Central memory CD4-positive, alpha-beta T cell (primary cell): ENCODE measurements around the gene FSTL4.

Experiments used
- DNase-seq: peaks from one replicate; pipeline ENCODE4 v3.0.0; 2022

The FSTL4 gene

DNA sequence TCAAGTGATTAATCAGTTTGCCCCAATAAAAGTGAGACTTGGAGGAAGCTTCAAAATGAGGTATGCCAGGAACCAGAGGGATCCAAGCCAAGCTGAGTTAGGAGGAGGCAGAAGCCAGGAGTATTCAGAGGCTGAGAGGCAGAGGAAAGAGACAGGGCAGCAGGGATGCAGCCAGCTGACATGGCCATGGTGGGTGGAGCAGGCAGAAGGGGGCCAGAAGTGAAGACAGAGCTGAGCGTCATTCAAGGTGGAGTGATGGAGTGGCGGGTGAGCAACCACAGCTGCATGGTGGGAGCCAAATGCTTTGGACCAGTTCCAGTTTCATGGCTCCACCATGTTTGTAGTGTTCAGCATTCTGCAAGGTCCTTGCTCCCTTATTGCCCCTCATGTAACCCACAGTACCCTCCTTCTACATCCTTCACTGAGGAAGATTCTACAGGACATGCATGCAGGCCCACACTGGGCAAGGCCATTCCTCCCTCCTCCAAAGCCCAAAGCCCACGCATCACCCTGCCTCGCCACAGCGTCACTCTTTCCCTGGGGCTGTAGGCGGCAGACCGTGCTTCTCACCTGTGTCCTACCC is 100.6 kb downstream of the FSTL4 start:
- no peak for DNase-seq

- DNase-seq, result no peak
Measured at GRCh38 chr5:133510634-133511262, 101.6 kb downstream of the FSTL4 start.

DNA sequence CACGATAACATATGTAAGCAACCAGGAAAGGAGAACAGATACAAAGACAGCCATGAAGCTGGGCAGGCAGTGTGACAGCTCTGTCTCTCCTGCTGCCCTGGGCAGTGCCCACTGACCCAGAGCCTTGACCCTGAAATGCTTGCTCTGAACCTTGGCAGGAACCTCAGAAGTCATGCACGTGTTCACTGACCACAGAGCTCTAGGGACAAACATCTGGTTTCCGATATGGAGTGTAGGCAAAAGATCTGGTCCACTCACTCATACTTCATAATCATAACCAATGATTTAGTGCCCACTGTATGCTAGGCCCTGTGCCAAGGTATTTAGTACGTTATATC is 102.6 kb downstream of the FSTL4 start:
- DNase-seq, result no peak

GRCh38 chr5:133508845-133509741 is 103.2 kb downstream of the FSTL4 start:
- no peak for DNase-seq

DNA sequence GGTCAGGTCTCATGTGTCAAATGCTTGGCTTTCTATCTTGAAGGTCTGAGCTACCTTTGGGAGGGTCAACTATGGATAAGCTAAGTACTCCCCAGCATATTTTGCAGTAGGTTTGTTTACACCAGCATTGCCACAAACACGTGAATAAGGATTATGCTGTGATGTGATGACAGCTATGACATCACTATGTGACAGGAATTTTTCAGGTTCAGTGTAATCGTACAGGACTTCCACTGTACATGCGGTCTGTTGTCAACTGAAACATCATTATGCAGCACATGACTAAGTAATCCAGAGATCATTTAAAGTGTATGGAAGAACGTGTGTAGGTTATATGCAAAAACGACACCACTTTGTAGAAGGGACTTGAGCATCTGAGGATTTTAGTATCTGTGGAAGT is 104.0 kb downstream of the FSTL4 start:
- no peak for DNase-seq

GRCh38 chr5:133506181-133506580 is 106.2 kb downstream of the FSTL4 start:
- DNase-seq, result no peak

DNA sequence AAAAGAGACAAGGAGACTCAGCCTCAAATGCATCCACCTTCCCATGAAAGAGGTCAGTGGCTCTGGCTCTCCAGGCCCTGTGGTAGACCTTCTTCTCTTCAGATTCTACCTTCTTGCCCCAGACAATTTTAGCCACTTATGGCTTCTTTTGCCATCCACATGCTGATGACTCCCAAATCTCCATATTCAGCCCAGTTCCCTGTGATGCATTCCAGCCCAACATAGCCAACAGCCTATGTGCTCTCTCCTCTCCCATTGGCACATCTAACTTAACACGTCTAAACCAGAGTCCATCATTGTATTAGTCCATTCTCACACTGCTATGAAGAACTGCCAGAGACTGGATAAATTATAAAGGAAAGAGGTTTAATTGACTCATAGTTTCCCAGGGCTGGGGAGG is 108.8 kb downstream of the FSTL4 start:
- DNase-seq, result no peak

DNA sequence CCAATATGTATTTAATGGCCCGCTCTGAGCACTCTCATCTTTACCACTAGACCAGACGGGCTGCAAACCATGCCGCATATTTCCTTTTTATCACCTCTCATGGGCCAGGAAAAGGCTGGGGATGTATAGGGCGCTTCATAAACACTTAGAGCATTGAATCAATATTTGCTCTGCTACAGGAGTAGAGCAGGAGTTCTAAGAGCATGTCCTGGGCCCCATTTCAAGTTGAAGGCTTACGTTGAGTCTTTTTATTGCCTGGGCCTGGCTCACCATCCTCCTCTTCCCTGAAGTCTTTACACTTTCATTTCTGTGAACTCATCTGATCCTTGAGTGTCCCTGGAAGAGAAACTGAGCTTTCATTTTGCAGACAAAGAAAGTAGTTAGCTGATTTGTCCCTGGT is 112.4 kb downstream of the FSTL4 start:
- DNase-seq, result no peak

DNA sequence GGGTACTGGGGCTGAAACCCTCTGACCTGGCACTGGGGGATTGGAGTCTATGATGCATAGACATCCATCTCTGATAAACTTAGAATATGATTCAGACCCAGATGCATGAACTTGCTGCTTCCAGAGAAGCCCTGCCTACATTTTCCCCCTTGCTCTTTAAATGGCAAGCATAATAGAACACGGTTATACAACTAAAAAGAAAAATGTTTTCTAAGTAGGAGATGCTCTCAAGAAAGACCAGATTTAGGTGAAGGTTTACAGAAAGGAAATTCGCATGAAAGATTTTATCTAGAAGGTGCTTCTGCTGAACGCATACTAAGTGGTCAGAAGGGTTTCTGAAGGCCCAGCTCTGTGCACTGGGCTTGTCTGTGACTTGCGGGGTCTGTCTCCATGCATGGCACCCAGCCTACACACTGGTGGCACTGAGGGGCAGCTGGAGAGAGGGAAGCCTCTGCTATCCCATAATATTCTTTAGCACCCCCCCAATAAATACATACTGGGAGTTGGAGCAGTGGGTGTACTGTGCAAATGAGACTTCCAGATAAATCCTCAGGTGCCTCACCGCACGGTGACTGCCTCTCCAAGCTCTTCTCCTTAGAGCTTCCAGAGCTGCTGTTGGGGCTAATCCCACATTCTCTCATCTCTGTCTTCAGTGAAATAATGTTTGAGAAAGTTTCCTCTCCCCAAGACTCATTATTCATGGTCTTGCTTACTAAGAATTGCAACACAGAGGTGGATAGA is 114.6 kb downstream of the FSTL4 start:
- no peak for DNase-seq

DNA sequence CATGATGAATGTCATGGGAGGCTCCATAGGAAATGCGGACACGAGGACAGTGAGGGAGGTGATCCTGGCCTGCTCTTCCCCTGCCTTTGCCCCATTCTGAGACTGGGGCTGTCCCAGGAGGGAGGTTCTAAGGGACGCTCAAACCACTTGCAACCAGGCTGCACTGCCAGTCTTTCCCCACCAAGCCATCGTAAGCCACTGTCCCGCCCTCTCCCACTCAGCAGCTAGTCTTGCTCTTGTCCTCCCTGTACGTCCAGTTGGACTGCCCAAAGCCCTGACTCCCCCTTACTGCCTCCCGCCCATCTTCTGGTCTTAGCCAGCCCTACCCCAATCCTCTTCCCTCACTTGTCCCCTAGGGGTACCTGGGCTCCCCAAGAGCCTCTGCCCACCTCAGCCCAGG is 115.7 kb downstream of the FSTL4 start:
- no peak for DNase-seq

GRCh38 chr5:133494923-133495246 is 117.5 kb downstream of the FSTL4 start:
- DNase-seq, result no peak

GRCh38 chr5:133494232-133494922 is 118.0 kb downstream of the FSTL4 start:
- DNase-seq, result no peak

DNA sequence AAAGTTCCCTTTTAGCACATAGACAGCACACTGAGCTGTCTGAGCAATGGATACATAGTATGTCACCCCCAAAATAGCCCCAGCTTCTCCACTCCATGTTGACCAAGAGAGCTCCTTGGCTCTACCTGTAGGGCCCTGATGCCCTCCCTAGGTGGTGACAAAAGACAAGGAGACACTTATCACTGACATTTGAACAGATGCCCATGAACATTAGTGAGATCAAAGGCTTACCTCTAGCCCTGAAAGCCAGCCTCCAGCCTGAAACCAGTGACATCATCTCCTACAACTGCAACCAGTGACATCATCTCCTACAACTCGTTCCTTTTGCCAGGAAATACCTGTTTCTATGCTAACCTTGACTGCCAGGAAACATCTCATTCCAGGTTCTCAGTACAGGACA is 122.7 kb downstream of the FSTL4 start:
- DNase-seq, result no peak

DNA sequence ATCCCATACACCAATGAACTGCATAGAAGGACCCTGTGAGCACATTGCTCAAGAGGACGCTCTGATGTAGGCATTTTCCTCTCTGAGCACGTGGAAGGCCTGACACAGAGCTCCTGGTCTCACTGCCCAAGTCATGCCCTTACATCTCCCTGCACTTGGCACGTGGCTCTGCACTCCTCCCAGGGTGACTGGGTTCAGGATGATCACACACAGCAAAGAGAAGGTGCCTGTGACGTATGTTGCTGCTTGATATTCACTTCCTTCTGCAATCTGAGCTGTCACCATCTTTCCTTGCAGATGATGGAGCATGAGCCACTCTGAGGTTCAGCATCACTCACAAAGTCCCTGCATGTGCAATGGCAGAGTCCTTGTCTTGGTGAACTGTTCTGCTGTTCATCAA is 125.2 kb downstream of the FSTL4 start:
- no peak for DNase-seq

GRCh38 chr5:133485468-133485867 is 126.9 kb downstream of the FSTL4 start:
- no peak for DNase-seq

GRCh38 chr5:133483406-133484090 is 128.8 kb downstream of the FSTL4 start:
- no peak for DNase-seq

DNA sequence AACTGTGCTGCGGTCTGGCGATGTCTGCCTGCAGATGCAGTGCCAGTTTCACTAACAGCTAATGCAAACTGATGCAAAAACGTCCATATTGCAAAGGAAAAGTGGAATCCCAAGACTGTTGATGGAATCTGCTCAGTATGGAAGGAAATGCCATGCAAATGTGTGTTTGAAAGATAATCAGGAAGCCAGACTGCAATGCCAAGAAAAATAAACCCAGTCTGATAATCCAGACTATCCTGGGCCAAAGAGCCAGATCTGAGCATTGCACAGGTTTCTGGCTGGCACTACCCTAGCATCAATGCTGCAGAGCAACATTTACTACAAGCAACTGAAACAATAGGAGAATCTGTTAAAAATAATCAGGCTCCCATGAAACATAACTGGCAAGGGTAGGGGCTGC is 130.3 kb downstream of the FSTL4 start:
- DNase-seq, result no peak

DNA sequence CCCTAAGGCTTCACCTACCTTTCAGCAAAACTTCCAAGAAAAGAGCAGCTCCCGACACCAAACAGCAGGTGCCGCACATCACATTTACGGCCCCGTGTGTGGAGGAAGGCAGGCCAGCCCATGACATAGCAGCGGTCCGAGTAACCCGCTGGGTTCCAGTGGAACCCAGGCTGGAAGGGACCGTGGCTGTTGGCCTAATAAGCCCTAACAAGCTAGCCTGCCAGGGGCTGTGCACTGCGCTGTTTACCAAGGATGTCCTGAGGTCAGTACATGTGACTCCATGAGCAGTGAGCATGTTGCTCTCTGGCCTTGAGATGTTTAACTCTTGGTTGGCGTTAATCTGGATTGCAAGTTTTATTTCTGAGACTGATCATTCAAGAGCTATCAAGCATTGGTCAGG is 131.5 kb downstream of the FSTL4 start:
- no peak for DNase-seq

- no peak for DNase-seq
Measured at GRCh38 chr5:133480366-133480765, 132.0 kb downstream of the FSTL4 start.

DNA sequence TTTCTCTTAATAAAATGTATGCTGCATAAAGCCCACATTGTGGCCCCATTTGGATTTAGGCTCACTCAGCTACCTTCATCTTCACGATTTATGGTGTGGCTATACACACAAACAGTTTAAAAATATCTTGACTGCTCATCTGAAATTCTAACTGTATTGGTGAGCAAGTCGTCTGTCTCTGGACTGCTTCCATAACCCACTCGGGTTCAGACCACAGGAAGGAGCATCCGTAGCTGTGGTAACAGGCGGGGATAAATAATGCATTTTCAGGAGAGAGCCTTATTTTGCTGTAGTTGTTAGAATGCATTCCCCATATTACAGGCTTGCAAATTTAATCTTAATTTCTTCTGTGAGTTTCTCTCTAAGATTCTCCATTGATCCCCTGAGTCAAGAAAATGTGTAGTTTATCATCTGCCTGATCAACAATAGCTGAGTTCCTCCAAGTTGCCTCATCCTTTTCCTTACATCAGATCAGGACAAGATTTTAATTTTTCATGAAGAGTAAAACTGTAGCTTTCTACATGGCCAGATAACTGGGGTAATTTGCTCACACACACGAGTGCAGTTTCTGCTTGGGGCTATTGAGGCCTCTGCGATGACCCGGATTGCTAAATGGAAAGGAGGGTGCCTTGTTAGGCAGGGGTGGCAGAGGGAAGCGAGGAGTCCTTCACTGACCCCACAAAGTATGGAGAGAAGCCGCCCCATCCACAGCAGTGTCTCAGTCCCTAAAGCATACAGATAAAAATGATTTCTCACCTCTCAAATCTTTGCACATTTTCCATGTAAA is 133.9 kb downstream of the FSTL4 start:
- DNase-seq, result no peak

DNA sequence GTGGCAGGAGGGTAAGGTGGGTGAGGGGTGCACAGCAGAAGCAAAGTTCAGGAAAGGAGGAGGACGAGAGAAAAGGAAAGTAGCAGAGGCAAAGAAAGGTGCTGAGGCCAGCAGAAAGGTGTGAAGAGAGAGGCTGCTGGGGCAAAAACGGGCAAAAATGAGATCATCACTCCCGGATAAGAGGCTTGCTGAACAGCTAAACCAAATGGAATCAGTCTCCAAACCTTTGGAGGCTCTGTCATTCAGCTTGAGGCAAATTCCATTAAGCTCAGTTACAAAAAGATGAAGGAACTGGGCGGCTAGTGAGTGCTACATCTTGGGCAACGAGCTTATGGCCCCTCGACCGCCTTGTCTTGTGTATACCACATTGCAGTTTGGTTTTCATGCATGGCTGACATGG is 136.4 kb downstream of the FSTL4 start:
- DNase-seq, result no peak
